ENCODE data around the gene HOXD4. TPM values are rescaled to one million over a fixed set of nuclear protein-coding genes. Genes with fewer than 3 reads are reported as not detected.

The HOXD4 gene
- total RNA-seq: 10 to 100 TPM in 2 of 4 donors, 1 to 10 TPM in 2; 1.7 to 13.2 (median 7.0) TPM

- Histone ChIP-seq H3K4me1 (no peaks in the 10 kb centered on the region), H3K27ac (no peak within 1 kb of the TSS), H3K27me3 (no peaks in the 10 kb centered on the region), H3K4me3 (no peak within 1 kb of the TSS), H3K36me3 (peaks cover 0 to 11% (median 0%) of the 10 kb centered on the region in 3 donors), H3K9me3 (no peaks in the 10 kb centered on the region)
- TF ChIP-seq POLR2A (IDR thresholded peaks at IDR 0.05) (no peak), CTCF (IDR thresholded peaks at IDR 0.05) (no peak)
- no peak for DNase-seq
Observed at GRCh38 chr2:176151442-176152287, at the start of gene HOXD4. Gene HOXD4, plus strand, starts transcription at chr2:176151550. Its CDS starts 84 bp downstream, at chr2:176151634.

GRCh38 chr2:176101842-176102241 is 49.5 kb upstream of the HOXD4 start:
- H3K4me1 ChIP-seq: peaks cover 0 to 29% (median 0%) of the 10 kb centered on the region in 4 donors
- peaks cover 0 to 4% (median 0%) of the 10 kb centered on the region in 4 donors for H3K9me3 ChIP-seq
- DNase-seq: no peak
- TF ChIP-seq POLR2A (IDR thresholded peaks at IDR 0.05) (no peak), CTCF (IDR thresholded peaks at IDR 0.05) (no peak)
- H3K4me3 ChIP-seq: no peak overlapping the region
- no peak overlapping the region for H3K27ac ChIP-seq
- H3K27me3 ChIP-seq: peaks cover 0 to 92% of the 10 kb centered on the region in 2 donors
- no peaks in the 10 kb centered on the region for H3K36me3 ChIP-seq

- H3K27ac ChIP-seq: no peak overlapping the region
- peaks cover 0 to 29% (median 0%) of the 10 kb centered on the region in 4 donors for H3K4me1 ChIP-seq
- H3K9me3 ChIP-seq: peaks cover 0 to 5% (median 0%) of the 10 kb centered on the region in 4 donors
- DNase-seq: no peak
- H3K4me3 ChIP-seq: no peak overlapping the region
- TF ChIP-seq CTCF (IDR thresholded peaks at IDR 0.05): no peak
- no peak for TF ChIP-seq POLR2A (IDR thresholded peaks at IDR 0.05)
- no peaks in the 10 kb centered on the region for H3K36me3 ChIP-seq
- H3K27me3 ChIP-seq: peaks cover 0 to 90% of the 10 kb centered on the region in 2 donors
Observed at GRCh38 chr2:176102309-176102866, 49.0 kb upstream of the HOXD4 start.

- Histone ChIP-seq H3K27ac (no peak overlapping the region), H3K4me1 (peaks cover 0 to 28% (median 1%) of the 10 kb centered on the region in 4 donors), H3K27me3 (peaks cover 0 to 88% of the 10 kb centered on the region in 2 donors), H3K4me3 (no peak overlapping the region), H3K9me3 (peaks cover 0 to 5% (median 0%) of the 10 kb centered on the region in 4 donors), H3K36me3 (no peaks in the 10 kb centered on the region)
- DNase-seq: no peak
- TF ChIP-seq CTCF (IDR thresholded peaks at IDR 0.05) (no peak), POLR2A (IDR thresholded peaks at IDR 0.05) (no peak)
Observed at GRCh38 chr2:176103194-176103593, 48.2 kb upstream of the HOXD4 start.

- peaks cover 0 to 88% of the 10 kb centered on the region in 2 donors for H3K27me3 ChIP-seq
- peaks cover 0 to 5% (median 0%) of the 10 kb centered on the region in 4 donors for H3K9me3 ChIP-seq
- DNase-seq: peak in 1 of 3 donors; percentile 37
- no peaks in the 10 kb centered on the region for H3K36me3 ChIP-seq
- peaks cover 0 to 34% (median 1%) of the 10 kb centered on the region in 4 donors for H3K4me1 ChIP-seq
- H3K27ac ChIP-seq: no peak overlapping the region
- no peak overlapping the region for H3K4me3 ChIP-seq
- TF ChIP-seq POLR2A (IDR thresholded peaks at IDR 0.05) (no peak), CTCF (IDR thresholded peaks at IDR 0.05) (no peak)
Observed at GRCh38 chr2:176103742-176104315, 47.5 kb upstream of the HOXD4 start.

All from Peyer's patch (tissue), 4 donors.